ENCODE data around the gene SV2A. TPM values are rescaled to one million over a fixed set of nuclear protein-coding genes. Genes with fewer than 3 reads are reported as not detected.

The SV2A gene
- polyA plus RNA-seq, 1 experiment, result 25.4 TPM

- ChIA-PET POLR2A (interaction anchor here (1.1 kb wide), 1 partner anchor 9 kb away, joined by 5 read pairs; no protein-coding TSS in a partner anchor), CTCF (interaction anchor here (0.5 to 1.3 kb wide), 3 partner anchors 15 to 78 kb away, joined by 3 read pairs; no protein-coding TSS in a partner anchor)
- DNase-seq (ENCODE audit: low read depth), result no peak
Measured at GRCh38 chr1:149936992-149937705, 19.5 kb upstream of the SV2A start.

GRCh38 chr1:149936170-149936991 is 18.7 kb upstream of the SV2A start, which contains the start of gene MTMR11:
TSS of gene MTMR11 (minus strand) at chr1:149936879. CDS start at chr1:149936647, 232 bp downstream.
- H3K27me3 ChIP-seq (ENCODE audit: control insufficient read depth, insufficient read depth, low read length), result no peaks in the 10 kb centered on the region
- CTCF ChIA-PET, result interaction anchor here (0.5 to 1.3 kb wide), 2 partner anchors 15 to 26 kb away, joined by 3 read pairs; no protein-coding TSS in a partner anchor
- POLR2A ChIA-PET, result interaction anchor here (1.1 kb wide), 1 partner anchor 8 kb away, joined by 5 read pairs; no protein-coding TSS in a partner anchor
- H3K4me3 ChIP-seq (ENCODE audit: low read depth, low read length), result peak within 1 kb of the TSS; percentile 56
- DNase-seq (ENCODE audit: low read depth), result no peak
- no peak for TF ChIP-seq CTCF (IDR thresholded peaks at IDR 0.05; ENCODE audit: insufficient read depth, low read depth, low read length)
- H3K36me3 ChIP-seq (ENCODE audit: control insufficient read depth, insufficient read depth, low read length), result 0 out of 2 replicates have a peak, but pooled peaks cover 1% of the 10 kb centered on the region

More at GRCh38 chr1:149936992-149937705, 19.5 kb upstream of the SV2A start:
- H3K27me3 ChIP-seq (ENCODE audit: control insufficient read depth, insufficient read depth, low read length), result no peaks in the 10 kb centered on the region
- H3K36me3 ChIP-seq (ENCODE audit: control insufficient read depth, insufficient read depth, low read length), result 0 out of 2 replicates have a peak, but pooled peaks cover 1% of the 10 kb centered on the region
- peak; percentile 22; the same call in 1 of the 2 replicates for TF ChIP-seq CTCF (IDR thresholded peaks at IDR 0.05; ENCODE audit: insufficient read depth, low read depth, low read length)
- H3K4me3 ChIP-seq (ENCODE audit: low read depth, low read length), result peak overlapping the region; percentile 56

GRCh38 chr1:149934356-149934755 is 16.7 kb upstream of the SV2A start:
- Histone ChIP-seq H3K4me3 (ENCODE audit: low read depth, low read length) (no peak overlapping the region), H3K27me3 (ENCODE audit: control insufficient read depth, insufficient read depth, low read length) (no peaks in the 10 kb centered on the region), H3K36me3 (ENCODE audit: control insufficient read depth, insufficient read depth, low read length) (0 out of 2 replicates have a peak, but pooled peaks cover 1% of the 10 kb centered on the region)
- no peak for TF ChIP-seq CTCF (IDR thresholded peaks at IDR 0.05; ENCODE audit: insufficient read depth, low read depth, low read length)
- ChIA-PET CTCF (no interaction called here), POLR2A (no interaction called here)
- DNase-seq (ENCODE audit: low read depth), result no peak

GRCh38 chr1:149933208-149933607 is 15.6 kb upstream of the SV2A start:
- CTCF ChIA-PET, result no interaction called here
- Histone ChIP-seq H3K4me3 (ENCODE audit: low read depth, low read length) (no peak overlapping the region), H3K27me3 (ENCODE audit: control insufficient read depth, insufficient read depth, low read length) (no peaks in the 10 kb centered on the region), H3K36me3 (ENCODE audit: control insufficient read depth, insufficient read depth, low read length) (peaks cover 3% of the 10 kb centered on the region; the same call in 1 of the 2 replicates)
- POLR2A ChIA-PET, result no interaction called here
- no peak for DNase-seq (ENCODE audit: low read depth)
- no peak for TF ChIP-seq CTCF (IDR thresholded peaks at IDR 0.05; ENCODE audit: insufficient read depth, low read depth, low read length)

- Histone ChIP-seq H3K4me3 (ENCODE audit: low read depth, low read length) (no peak overlapping the region), H3K36me3 (ENCODE audit: control insufficient read depth, insufficient read depth, low read length) (peaks cover 3% of the 10 kb centered on the region; the same call in 1 of the 2 replicates), H3K27me3 (ENCODE audit: control insufficient read depth, insufficient read depth, low read length) (no peaks in the 10 kb centered on the region)
- TF ChIP-seq CTCF (IDR thresholded peaks at IDR 0.05; ENCODE audit: insufficient read depth, low read depth, low read length), result no peak
- DNase-seq (ENCODE audit: low read depth), result no peak
- ChIA-PET POLR2A (no interaction called here), CTCF (no interaction called here)
Measured at GRCh38 chr1:149932474-149932873, 14.8 kb upstream of the SV2A start.

All from BJ (cell line).